Kidney epithelial cell (primary cell): ENCODE measurements around the gene DNAH11. TPM values are rescaled to one million over a fixed set of nuclear protein-coding genes. Genes with fewer than 3 reads are reported as not detected.

ENCODE experiments used
- DNase-seq: peaks from one replicate; pipeline ENCODE4 v3.0.0-alpha.2; 2010; ENCODE audit warnings: low read depth
- H3K27me3 ChIP-seq: 2 replicates; pipeline ENCODE4 v1.6.0; 2011; ENCODE audit warnings: low read length; ENCODE audit not compliant: control insufficient read depth, insufficient read depth
- H3K36me3 ChIP-seq: 2 replicates; pipeline ENCODE4 v1.5.1; 2011; ENCODE audit warnings: low read length; ENCODE audit not compliant: control insufficient read depth, insufficient read depth
- H3K4me3 ChIP-seq: 2 replicates; pipeline ENCODE4 v1.5.1; 2011; ENCODE audit warnings: low read depth, mild to moderate bottlenecking, control low read depth, low read length
- CTCF ChIP-seq: IDR thresholded peaks from 2 replicates; pipeline ENCODE4 v1.5.1; 2011; ENCODE audit warnings: mild to moderate bottlenecking, moderate library complexity, low read length, control low read depth, inconsistent platforms; ENCODE audit not compliant: insufficient read depth, poor library complexity, severe bottlenecking
- total RNA-seq: library from RNA; depleted of rRNA; stranded (reverse); fragments of >200 nt; gene quantifications from 2 replicates; pipeline ENCODE4 v1.2.3, GENCODE V29; 2015

The DNAH11 gene
- total RNA-seq, 1 donor from 2014 or later, result not detected

GRCh38 chr7:21948887-21949540 is 406.2 kb downstream of the DNAH11 start:
- TF ChIP-seq CTCF, result no peak
- no peak overlapping the region for H3K4me3 ChIP-seq
- no peaks in the 10 kb centered on the region for H3K36me3 ChIP-seq
- no peaks in the 10 kb centered on the region for H3K27me3 ChIP-seq
- no peak for DNase-seq

Other genes with a start within 250 kb of the DNAH11 start
- 13.8 and 14.2 TPM in 2 replicates for gene SP4, start 115.0 kb upstream of the DNAH11 start, total RNA-seq